Stimulated activated CD4-positive, alpha-beta T cell treated with anti-CD3 and anti-CD28 coated beads, Interleukin-1b, Interleukin-23, amount 100 ng/mL, for 48 hours (primary cell): ENCODE measurements around the gene RPN2.

Experiments used
- DNase-seq: peaks from one replicate; pipeline ENCODE4 v3.0.0-alpha.2; 2020

The RPN2 gene

GRCh38 chr20:37219751-37220668 lies 40.9 kb downstream of the RPN2 start:
- DNase-seq: no peak

- no peak for DNase-seq
Observed at GRCh38 chr20:37220731-37221130, 41.6 kb downstream of the RPN2 start.

GRCh38 chr20:37222086-37222485 lies 43.0 kb downstream of the RPN2 start:
- DNase-seq: no peak

GRCh38 chr20:37223053-37223452 lies 43.9 kb downstream of the RPN2 start:
- DNase-seq: no peak

GRCh38 chr20:37225146-37225545 lies 46.0 kb downstream of the RPN2 start:
- DNase-seq: no peak

GRCh38 chr20:37226889-37227288 lies 47.8 kb downstream of the RPN2 start:
- DNase-seq: no peak

GRCh38 chr20:37228082-37228481 lies 49.0 kb downstream of the RPN2 start:
- DNase-seq: no peak

GRCh38 chr20:37228656-37229055 lies 49.5 kb downstream of the RPN2 start:
- no peak for DNase-seq

- no peak for DNase-seq
Observed at GRCh38 chr20:37229357-37229756, 50.2 kb downstream of the RPN2 start.

- no peak for DNase-seq
Observed at GRCh38 chr20:37230200-37230599, 51.1 kb downstream of the RPN2 start.

GRCh38 chr20:37231947-37232630 lies 53.0 kb downstream of the RPN2 start:
- DNase-seq: no peak

GRCh38 chr20:37233548-37234253 lies 54.6 kb downstream of the RPN2 start:
- no peak for DNase-seq

- no peak for DNase-seq
Observed at GRCh38 chr20:37234254-37234581, 55.1 kb downstream of the RPN2 start.

GRCh38 chr20:37235065-37235464 lies 55.9 kb downstream of the RPN2 start:
- DNase-seq: no peak

GRCh38 chr20:37236462-37236861 lies 57.3 kb downstream of the RPN2 start:
- no peak for DNase-seq

GRCh38 chr20:37237656-37238055 lies 58.5 kb downstream of the RPN2 start:
- no peak for DNase-seq

GRCh38 chr20:37238426-37238825 lies 59.3 kb downstream of the RPN2 start:
- DNase-seq: no peak

- DNase-seq: no peak
Observed at GRCh38 chr20:37238935-37239451, 59.9 kb downstream of the RPN2 start.

- no peak for DNase-seq
Observed at GRCh38 chr20:37240337-37241067, 61.4 kb downstream of the RPN2 start.

- no peak for DNase-seq
Observed at GRCh38 chr20:37242503-37242902, 63.4 kb downstream of the RPN2 start.

GRCh38 chr20:37243076-37243936 lies 64.2 kb downstream of the RPN2 start:
- no peak for DNase-seq
